GM18526 (cell line): Measurements from ENCODE around the gene RAPGEF3.

Source experiments
- POLR2A ChIP-seq: IDR thresholded peaks from 3 replicates; pipeline ENCODE4 v1.6.1; 2011; ENCODE audit not compliant: insufficient read length; ENCODE audit errors: extremely low read depth

The RAPGEF3 gene, protein sequence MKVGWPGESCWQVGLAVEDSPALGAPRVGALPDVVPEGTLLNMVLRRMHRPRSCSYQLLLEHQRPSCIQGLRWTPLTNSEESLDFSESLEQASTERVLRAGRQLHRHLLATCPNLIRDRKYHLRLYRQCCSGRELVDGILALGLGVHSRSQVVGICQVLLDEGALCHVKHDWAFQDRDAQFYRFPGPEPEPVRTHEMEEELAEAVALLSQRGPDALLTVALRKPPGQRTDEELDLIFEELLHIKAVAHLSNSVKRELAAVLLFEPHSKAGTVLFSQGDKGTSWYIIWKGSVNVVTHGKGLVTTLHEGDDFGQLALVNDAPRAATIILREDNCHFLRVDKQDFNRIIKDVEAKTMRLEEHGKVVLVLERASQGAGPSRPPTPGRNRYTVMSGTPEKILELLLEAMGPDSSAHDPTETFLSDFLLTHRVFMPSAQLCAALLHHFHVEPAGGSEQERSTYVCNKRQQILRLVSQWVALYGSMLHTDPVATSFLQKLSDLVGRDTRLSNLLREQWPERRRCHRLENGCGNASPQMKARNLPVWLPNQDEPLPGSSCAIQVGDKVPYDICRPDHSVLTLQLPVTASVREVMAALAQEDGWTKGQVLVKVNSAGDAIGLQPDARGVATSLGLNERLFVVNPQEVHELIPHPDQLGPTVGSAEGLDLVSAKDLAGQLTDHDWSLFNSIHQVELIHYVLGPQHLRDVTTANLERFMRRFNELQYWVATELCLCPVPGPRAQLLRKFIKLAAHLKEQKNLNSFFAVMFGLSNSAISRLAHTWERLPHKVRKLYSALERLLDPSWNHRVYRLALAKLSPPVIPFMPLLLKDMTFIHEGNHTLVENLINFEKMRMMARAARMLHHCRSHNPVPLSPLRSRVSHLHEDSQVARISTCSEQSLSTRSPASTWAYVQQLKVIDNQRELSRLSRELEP

DNA sequence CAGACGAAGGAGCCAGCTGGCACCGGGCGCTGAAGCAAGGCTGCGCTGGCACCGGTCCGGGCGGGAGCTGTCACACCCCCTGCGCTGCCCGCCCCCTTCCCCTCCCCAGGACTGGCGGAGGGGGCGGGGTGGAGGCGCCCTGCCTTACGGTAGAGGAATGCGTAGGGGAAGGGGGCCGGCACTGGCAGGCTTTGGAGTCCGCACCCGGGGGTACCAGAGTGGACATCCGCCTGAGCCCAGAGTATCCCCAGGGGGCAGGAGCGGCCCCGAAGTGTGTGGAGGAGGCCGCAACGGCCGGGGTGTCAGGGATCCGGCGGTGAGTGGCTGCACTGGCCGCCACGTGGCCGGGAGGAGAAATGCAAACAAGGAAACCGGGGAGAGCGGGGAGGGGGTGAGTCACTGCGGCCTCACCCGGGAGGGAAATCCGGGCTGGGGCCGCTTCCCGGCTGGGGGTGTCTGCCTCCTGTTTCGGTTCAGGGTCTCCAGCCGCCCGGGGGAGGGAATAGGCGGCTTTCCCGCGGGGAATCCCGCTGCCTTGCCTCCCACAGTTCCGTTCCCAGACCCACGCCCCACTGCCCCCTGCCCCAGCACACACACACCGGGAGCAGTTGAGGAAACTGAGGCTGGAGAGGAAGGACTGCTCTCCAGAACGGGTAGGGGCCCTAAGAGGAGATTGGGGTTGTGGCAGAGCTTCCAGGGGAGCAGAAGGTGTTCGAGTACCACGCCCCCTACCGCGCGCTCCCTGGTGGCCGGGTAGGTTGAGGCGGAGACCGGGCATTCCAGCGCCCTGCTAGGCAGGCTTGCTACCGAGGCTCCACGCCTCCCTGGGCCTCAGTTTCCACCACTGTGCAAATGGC, at the start of gene RAPGEF3:
TSS of gene RAPGEF3 (minus strand) at position 47 of the 857 bp plus-strand sequence. CDS start 324 bp downstream, outside the sequence.
- no peak for TF ChIP-seq POLR2A

- TF ChIP-seq POLR2A = no peak
These were observed 49.4 kb upstream of the RAPGEF3 start for GRCh38 chr12:47808050-47808449.

DNA sequence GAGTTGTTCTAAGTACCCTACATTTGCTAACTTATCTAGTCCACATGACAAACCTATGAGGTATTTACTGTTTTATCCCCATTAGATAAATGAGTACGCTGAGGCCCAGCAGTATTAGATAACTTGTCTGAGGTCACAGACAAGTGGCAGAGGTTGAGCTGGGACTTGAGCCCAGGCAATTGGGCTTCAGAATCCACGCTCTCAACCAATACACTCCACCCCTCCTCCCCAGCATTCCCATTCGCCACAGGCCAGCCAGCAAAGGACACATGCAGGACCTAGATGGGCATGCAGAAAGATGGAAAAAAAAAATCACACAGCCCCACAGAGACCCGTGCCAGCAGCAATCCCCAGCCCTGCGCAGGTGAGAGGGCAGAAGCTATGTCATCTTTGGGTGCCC, 48.7 kb upstream of the RAPGEF3 start:
- TF ChIP-seq POLR2A = no peak

DNA sequence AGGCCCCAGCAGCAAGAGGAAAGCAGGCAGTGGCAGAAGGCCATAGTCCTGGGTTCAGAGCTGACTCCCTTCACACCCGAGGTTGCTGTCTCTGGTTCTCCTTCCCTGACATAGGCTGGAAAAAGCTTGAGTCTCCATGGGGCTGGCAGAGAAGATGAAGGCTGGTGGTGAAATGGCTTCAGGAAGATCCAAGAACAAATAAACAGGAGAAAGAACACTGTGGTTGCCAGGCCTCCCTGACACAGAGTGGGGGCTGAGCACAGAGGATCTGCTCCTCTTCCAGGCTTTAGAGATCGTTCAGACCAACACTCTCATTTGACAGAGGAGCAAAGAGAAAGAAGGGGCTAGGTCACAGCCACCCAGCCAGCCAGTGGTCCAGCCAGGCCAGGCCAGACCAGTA, 46.7 kb upstream of the RAPGEF3 start:
- TF ChIP-seq POLR2A = no peak

DNA sequence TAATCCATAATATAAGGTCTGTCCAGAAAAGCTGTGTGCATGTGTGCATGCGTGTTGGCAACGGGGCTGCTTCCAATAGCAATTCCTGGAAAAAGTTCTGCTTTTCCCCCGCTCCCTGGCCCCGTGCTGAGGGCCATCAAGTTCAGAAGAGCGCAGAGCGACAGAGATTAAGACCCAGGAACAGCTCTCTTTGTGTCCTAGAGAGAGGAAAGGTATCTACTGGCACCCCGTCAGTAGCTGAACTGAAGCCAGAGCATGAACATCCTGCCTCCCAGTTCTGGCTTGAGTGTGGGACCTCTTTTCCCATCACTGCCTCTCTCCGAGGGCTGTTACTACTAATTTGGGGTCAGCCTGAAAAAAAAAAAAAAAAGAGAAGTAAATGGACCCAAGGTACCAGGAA, 45.5 kb upstream of the RAPGEF3 start:
- TF ChIP-seq POLR2A = no peak

- TF ChIP-seq POLR2A = no peak
These were observed 44.7 kb upstream of the RAPGEF3 start for GRCh38 chr12:47803191-47803875.

DNA sequence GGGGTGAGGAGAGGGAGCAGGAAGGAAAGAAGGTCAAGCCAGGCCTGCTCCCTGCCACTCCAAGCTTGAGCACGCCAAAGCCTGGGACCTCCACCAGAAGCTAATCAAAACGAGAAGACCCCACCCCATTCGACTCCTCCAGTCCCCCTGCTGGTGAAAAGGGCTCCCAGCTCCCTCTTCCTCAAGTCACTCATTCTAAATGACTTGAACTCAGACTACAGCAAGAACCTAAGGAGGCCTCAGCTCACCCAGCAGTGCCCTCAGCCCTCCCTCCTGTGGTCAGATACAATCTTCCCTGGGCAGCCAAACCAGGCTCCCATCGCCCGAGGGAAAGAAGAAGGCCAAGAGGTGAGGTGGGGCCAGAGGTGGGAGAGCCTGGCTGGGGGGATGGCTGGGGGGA, 43.6 kb upstream of the RAPGEF3 start:
- no peak for TF ChIP-seq POLR2A

DNA sequence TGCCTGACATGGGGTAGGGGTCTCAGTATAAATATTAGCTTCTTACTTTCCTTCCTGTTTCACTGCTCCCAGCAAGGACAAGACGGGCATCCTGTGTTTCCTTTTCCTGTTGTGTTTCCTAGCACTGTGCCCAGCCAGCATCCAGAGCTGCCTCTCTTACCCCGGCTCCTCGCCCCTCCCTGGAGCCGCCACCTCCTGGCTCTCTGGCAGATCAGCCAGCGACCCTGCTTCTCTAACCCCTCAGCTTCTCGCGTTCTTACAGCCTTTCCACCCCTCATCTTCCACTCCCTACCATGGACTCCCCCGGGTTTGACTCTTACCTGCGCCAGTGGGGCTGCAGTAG, 43.2 kb upstream of the RAPGEF3 start:
- TF ChIP-seq POLR2A = no peak

DNA sequence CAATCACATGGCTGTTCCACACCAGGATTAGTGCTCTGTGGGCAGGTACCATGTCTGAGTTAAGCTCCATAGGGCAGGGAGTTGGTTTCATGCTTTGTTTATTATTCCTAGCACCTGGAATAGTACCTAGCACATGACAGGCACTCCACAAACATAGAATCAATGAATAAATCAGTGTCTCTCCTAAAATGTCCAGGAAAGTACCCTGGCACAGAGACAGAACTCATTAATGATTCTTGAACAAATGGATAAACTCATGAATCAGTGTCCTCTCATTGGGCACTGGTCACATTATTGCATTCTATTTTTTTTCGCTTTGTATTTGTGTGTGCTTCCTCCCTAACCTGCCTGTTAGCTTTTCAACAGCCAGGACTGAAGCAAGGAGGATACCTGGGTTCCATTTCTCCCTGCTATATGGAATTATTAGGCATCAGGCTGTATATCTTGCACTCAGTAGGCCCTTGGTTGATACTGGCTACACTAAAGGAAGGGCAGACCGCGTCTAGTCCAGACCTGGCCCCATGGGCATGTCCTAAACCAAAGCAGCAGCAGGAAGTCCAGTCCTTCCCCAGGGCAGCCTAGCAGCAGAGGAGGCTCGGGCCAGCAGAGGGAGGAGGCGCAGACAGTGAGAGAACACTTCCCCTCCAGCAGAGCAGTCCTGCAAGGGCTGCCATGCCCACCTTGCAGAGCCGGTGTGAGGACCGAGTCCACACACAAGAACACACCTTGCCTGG, 42.7 kb upstream of the RAPGEF3 start:
- no peak for TF ChIP-seq POLR2A

- no peak for TF ChIP-seq POLR2A
These were observed 41.9 kb upstream of the RAPGEF3 start for GRCh38 chr12:47800582-47800981.

DNA sequence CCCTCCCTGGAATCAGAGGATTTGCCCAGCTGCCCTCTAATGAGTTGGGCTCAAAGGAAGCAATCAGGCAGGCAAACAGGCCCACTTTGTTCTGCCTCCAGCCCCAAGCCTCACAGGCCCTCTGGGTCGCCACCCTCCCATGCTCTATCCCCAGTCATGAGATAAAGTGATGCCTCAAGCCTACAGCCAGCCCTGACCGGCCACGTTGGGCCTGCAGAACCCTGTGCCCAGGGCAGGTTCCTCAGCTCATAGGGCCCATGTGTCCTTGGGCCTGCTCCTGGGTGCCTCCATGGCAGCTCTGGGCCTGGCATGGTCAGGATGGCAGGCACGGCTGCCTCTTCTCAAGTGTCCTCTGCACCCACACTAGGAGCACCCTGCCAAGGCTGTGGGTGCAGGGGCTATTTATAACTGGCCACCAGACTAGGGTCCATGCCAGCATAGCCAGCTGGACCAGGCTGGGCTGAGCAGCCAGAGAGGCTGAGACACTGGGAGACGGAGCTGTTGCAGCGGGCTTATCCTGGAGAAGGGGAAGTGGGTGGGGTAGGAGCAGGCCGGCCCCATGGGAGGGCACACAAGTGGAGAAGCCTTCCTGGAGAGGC, 40.8 kb upstream of the RAPGEF3 start:
- TF ChIP-seq POLR2A = no peak

DNA sequence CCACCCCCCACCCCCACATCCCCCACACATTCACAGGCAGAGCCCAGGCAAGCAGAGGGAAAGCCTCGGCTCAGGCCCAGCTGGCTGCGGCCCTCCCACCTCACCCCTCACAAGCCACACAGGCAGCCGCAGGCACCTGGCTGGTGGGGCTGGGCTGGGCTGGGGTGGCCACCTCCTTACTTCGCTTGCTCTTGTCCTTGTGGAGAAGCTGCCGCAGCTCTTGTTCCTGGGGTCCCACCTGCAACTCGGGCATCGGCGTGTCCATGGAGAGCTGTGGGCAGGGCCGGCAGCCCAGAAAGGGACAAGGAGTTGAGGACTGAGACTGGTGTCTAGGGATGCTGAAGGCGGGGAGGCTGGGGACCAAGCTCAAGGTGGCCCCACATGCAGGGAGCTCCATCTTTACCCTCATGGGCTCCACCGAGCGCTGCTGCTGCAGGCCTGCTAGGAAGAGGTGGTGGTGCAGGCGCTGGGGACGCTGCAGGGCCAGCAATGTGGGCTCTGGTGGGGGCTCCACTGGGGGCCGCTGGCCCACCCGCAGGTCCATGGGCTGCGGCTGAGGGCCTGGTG, 39.8 kb upstream of the RAPGEF3 start:
- no peak for TF ChIP-seq POLR2A

- TF ChIP-seq POLR2A = no peak
These were observed 38.8 kb upstream of the RAPGEF3 start for GRCh38 chr12:47797441-47797840.
